SK-N-SH treated with all-trans-retinoic acid at 6 μM for 48 hours (cell line): ENCODE results near the gene CARD10.

Source experiments
- ATAC-seq: fragments of 200-7000 bp; cut with Tn5 transposase; 3 replicates; pipeline ENCODE4 v1.9.1; 2020; ENCODE audit warnings: mild to moderate bottlenecking, moderate library complexity
- ARNTL ChIP-seq: fragments of 450-650 bp; formaldehyde crosslinking; IDR thresholded peaks from 2 replicates; pipeline ENCODE4 v1.5.0; 2020; ENCODE audit warnings: low read depth, mild to moderate bottlenecking, moderate library complexity, borderline replicate concordance
- BACH2 ChIP-seq: fragments of 250-450 bp; sonication (Bioruptor Pico); IDR thresholded peaks from 2 replicates; pipeline ENCODE4 v1.9.0; 2021; ENCODE audit warnings: mild to moderate bottlenecking, borderline replicate concordance
- CREB5 ChIP-seq: fragments of 250-450 bp; sonication (Bioruptor Pico); IDR thresholded peaks from 2 replicates; pipeline ENCODE4 v1.5.1; 2020; ENCODE audit warnings: low read depth, mild to moderate bottlenecking, moderate library complexity
- CSDC2 ChIP-seq: fragments of 250-450 bp; sonication (Bioruptor Pico); IDR thresholded peaks from 2 replicates; pipeline ENCODE4 v1.5.0; 2020; ENCODE audit warnings: mild to moderate bottlenecking, moderate library complexity
- ESRRG ChIP-seq: fragments of 250-450 bp; sonication (Bioruptor Pico); IDR thresholded peaks from 2 replicates; pipeline ENCODE4 v1.6.1; 2021; ENCODE audit warnings: mild to moderate bottlenecking
- GLIS3 ChIP-seq: fragments of 250-450 bp; sonication (Bioruptor Pico); IDR thresholded peaks from 2 replicates; pipeline ENCODE4 v1.5.0; 2020; ENCODE audit warnings: mild to moderate bottlenecking, moderate library complexity
- ISL1 ChIP-seq: fragments of 250-450 bp; sonication (Bioruptor Pico); IDR thresholded peaks from 2 replicates; pipeline ENCODE4 v2.1.2; 2022; ENCODE audit warnings: mild to moderate bottlenecking, moderate library complexity
- OSR1 ChIP-seq: fragments of 250-450 bp; sonication (Bioruptor Pico); IDR thresholded peaks from 2 replicates; pipeline ENCODE4 v1.8.0; 2022; ENCODE audit warnings: moderate library complexity, mild to moderate bottlenecking, inconsistent platforms
- PPARA ChIP-seq: fragments of 250-450 bp; sonication (Bioruptor Pico); IDR thresholded peaks from 2 replicates; pipeline ENCODE4 v1.5.0; 2020; ENCODE audit warnings: mild to moderate bottlenecking, borderline replicate concordance
- RARB ChIP-seq: fragments of 250-450 bp; sonication (Bioruptor Pico); IDR thresholded peaks from 2 replicates; pipeline ENCODE4 v1.8.0; 2021; ENCODE audit warnings: mild to moderate bottlenecking, moderate library complexity
- SNAI2 ChIP-seq: fragments of 250-450 bp; sonication (Bioruptor Pico); IDR thresholded peaks from 2 replicates; pipeline ENCODE4 v1.5.0; 2020; ENCODE audit warnings: mild to moderate bottlenecking, moderate library complexity
- TCF4 ChIP-seq: fragments of 250-450 bp; sonication (Bioruptor Pico); IDR thresholded peaks from 2 replicates; pipeline ENCODE4 v1.8.0; 2021; ENCODE audit warnings: mild to moderate bottlenecking, moderate library complexity, borderline replicate concordance
- TOX ChIP-seq: fragments of 250-450 bp; sonication (Bioruptor Pico); IDR thresholded peaks from 2 replicates; pipeline ENCODE4 v1.8.0; 2021; ENCODE audit warnings: mild to moderate bottlenecking, moderate library complexity, borderline replicate concordance
- ZC3H10 ChIP-seq: fragments of 250-450 bp; sonication (Bioruptor Pico); IDR thresholded peaks from 2 replicates; pipeline ENCODE4 v1.5.1; 2021; ENCODE audit warnings: mild to moderate bottlenecking, moderate library complexity
- ZFP3 ChIP-seq: fragments of 250-450 bp; sonication (Bioruptor Pico); IDR thresholded peaks from 2 replicates; pipeline ENCODE4 v1.5.0; 2020; ENCODE audit warnings: mild to moderate bottlenecking, moderate library complexity
- ZFP30 ChIP-seq: fragments of 450-650 bp; formaldehyde crosslinking; IDR thresholded peaks from 2 replicates; pipeline ENCODE4 v1.5.0; 2022; ENCODE audit warnings: mild to moderate bottlenecking, moderate library complexity
- ZNF565 ChIP-seq: fragments of 450-650 bp; formaldehyde crosslinking; conservative IDR thresholded peaks from 2 replicates; pipeline ENCODE4 v1.5.0; 2020; ENCODE audit warnings: low read depth, mild to moderate bottlenecking, moderate library complexity
- ZNF70 ChIP-seq: fragments of 450-650 bp; formaldehyde crosslinking; IDR thresholded peaks from 2 replicates; pipeline ENCODE4 v1.5.0; 2020; ENCODE audit warnings: mild to moderate bottlenecking, moderate library complexity
- ZNF8 ChIP-seq: fragments of 450-650 bp; formaldehyde crosslinking; IDR thresholded peaks from 2 replicates; pipeline ENCODE4 v1.5.0; 2020; ENCODE audit warnings: mild to moderate bottlenecking, moderate library complexity
- TF ChIP-seq, protein P1 (sequence below): fragments of 250-450 bp; sonication (Bioruptor Pico); IDR thresholded peaks from 2 replicates; pipeline ENCODE4 v1.8.0; 2021; ENCODE audit warnings: low read depth, mild to moderate bottlenecking, moderate library complexity, borderline replicate concordance
- TF ChIP-seq, protein P2 (sequence below): fragments of 250-450 bp; sonication (Bioruptor Pico); IDR thresholded peaks from 2 replicates; pipeline ENCODE4 v1.5.1; 2021; ENCODE audit warnings: mild to moderate bottlenecking, moderate library complexity
- TF ChIP-seq, protein P3 (sequence below): fragments of 250-450 bp; sonication (Bioruptor Pico); IDR thresholded peaks from 2 replicates; pipeline ENCODE4 v1.8.0; 2020; ENCODE audit warnings: mild to moderate bottlenecking, moderate library complexity, borderline replicate concordance
- TF ChIP-seq, protein P4 (sequence below): fragments of 250-450 bp; sonication (Bioruptor Pico); IDR thresholded peaks from 2 replicates; pipeline ENCODE4 v1.5.0; 2020; ENCODE audit warnings: mild to moderate bottlenecking, moderate library complexity

The CARD10 gene

DNA sequence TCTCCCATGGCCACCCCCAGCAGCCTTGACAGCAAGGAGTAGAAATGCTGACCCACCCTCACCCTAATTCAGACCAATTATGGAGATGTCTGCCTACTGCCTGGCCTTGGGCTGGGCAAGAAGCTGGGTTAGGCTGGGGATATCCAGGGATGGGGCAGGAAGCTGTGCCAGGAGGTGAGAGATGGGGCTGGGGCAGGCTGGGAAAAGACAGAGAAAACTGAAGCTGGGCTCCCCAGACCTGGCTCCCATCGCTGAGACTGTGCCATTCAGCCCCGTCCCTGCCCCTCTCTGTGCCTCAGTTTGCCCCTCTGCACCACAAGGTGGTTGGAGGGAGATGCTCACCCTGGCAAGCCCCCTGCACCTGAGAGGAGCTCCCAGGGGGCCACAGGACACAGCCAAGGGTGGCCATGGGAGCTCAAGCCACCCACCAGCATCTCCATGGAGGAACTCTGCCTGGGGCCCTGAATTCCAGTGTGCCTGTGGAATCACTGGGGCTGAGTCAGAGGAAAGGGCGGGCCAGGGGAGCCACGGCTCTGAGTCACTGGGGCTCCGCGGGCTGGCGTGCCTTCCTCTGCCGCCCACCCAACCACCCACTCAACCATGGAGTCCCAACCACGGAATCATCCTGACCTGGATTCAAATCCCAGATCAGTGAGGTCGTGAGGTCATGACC is 6.0 kb upstream of the CARD10 start:
- ATAC-seq: peak; percentile 96
- no peak for TF ChIP-seq ESRRG (CRISPR knock-in tag)
- TF ChIP-seq ZNF565: no peak
- TF ChIP-seq ZC3H10 (CRISPR knock-in tag): no peak
- no peak for TF ChIP-seq ISL1 (CRISPR knock-in tag)
- TF ChIP-seq, protein P1, sequence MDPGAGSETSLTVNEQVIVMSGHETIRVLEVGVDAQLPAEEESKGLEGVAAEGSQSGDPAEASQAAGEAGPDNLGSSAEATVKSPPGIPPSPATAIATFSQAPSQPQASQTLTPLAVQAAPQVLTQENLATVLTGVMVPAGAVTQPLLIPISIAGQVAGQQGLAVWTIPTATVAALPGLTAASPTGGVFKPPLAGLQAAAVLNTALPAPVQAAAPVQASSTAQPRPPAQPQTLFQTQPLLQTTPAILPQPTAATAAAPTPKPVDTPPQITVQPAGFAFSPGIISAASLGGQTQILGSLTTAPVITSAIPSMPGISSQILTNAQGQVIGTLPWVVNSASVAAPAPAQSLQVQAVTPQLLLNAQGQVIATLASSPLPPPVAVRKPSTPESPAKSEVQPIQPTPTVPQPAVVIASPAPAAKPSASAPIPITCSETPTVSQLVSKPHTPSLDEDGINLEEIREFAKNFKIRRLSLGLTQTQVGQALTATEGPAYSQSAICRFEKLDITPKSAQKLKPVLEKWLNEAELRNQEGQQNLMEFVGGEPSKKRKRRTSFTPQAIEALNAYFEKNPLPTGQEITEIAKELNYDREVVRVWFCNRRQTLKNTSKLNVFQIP (CRISPR knock-in tag): no peak
- no peak for TF ChIP-seq ZNF8 (CRISPR knock-in tag)
- no peak for TF ChIP-seq ZNF70 (CRISPR knock-in tag)
- no peak for TF ChIP-seq ZFP3 (CRISPR knock-in tag)
- TF ChIP-seq ZFP30 (CRISPR knock-in tag): no peak
- TF ChIP-seq TOX (CRISPR knock-in tag): no peak
- no peak for TF ChIP-seq CREB5 (CRISPR knock-in tag)
- no peak for TF ChIP-seq CSDC2 (CRISPR knock-in tag)
- TF ChIP-seq PPARA: no peak
- TF ChIP-seq BACH2 (CRISPR knock-in tag): no peak
- no peak for TF ChIP-seq OSR1 (CRISPR knock-in tag)
- TF ChIP-seq, all 23 proteins: peak for 0

DNA sequence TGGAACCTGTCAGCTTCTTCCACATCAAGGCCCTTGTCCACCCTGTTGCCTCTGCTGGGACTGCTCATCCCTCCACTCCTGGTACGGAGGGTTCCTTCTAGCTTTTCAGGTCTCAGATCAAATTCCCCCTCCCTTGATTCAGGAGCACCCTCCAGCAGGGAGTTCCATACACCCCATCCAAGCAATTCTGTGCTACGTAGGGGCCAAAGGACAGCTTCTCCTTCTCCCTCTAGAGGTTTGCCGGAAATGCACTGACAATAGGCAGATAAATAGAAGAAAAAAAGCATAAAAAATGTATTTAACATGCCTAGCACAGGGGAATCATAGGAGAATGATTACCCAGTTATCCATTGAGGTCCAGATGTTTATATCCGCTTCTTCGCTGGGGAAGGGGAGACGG is 3.3 kb upstream of the CARD10 start:
- no peak for TF ChIP-seq ZNF565
- TF ChIP-seq ZFP3 (CRISPR knock-in tag): no peak
- TF ChIP-seq, protein P2, sequence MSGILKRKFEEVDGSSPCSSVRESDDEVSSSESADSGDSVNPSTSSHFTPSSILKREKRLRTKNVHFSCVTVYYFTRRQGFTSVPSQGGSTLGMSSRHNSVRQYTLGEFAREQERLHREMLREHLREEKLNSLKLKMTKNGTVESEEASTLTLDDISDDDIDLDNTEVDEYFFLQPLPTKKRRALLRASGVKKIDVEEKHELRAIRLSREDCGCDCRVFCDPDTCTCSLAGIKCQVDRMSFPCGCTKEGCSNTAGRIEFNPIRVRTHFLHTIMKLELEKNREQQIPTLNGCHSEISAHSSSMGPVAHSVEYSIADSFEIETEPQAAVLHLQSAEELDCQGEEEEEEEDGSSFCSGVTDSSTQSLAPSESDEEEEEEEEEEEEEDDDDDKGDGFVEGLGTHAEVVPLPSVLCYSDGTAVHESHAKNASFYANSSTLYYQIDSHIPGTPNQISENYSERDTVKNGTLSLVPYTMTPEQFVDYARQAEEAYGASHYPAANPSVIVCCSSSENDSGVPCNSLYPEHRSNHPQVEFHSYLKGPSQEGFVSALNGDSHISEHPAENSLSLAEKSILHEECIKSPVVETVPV (CRISPR knock-in tag): no peak
- TF ChIP-seq, protein P3, sequence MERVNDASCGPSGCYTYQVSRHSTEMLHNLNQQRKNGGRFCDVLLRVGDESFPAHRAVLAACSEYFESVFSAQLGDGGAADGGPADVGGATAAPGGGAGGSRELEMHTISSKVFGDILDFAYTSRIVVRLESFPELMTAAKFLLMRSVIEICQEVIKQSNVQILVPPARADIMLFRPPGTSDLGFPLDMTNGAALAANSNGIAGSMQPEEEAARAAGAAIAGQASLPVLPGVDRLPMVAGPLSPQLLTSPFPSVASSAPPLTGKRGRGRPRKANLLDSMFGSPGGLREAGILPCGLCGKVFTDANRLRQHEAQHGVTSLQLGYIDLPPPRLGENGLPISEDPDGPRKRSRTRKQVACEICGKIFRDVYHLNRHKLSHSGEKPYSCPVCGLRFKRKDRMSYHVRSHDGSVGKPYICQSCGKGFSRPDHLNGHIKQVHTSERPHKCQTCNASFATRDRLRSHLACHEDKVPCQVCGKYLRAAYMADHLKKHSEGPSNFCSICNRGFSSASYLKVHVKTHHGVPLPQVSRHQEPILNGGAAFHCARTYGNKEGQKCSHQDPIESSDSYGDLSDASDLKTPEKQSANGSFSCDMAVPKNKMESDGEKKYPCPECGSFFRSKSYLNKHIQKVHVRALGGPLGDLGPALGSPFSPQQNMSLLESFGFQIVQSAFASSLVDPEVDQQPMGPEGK (CRISPR knock-in tag): no peak
- no peak for TF ChIP-seq OSR1 (CRISPR knock-in tag)
- TF ChIP-seq ARNTL (CRISPR knock-in tag): no peak
- no peak for TF ChIP-seq GLIS3 (CRISPR knock-in tag)
- no peak for TF ChIP-seq PPARA
- no peak for TF ChIP-seq ZFP30 (CRISPR knock-in tag)
- TF ChIP-seq RARB (CRISPR knock-in tag): no peak
- TF ChIP-seq ZNF70 (CRISPR knock-in tag): no peak
- no peak for TF ChIP-seq ZC3H10 (CRISPR knock-in tag)
- TF ChIP-seq ISL1 (CRISPR knock-in tag): no peak
- no peak for TF ChIP-seq TOX (CRISPR knock-in tag)
- TF ChIP-seq ZNF8 (CRISPR knock-in tag): no peak
- TF ChIP-seq ESRRG (CRISPR knock-in tag): no peak
- TF ChIP-seq, protein P4, sequence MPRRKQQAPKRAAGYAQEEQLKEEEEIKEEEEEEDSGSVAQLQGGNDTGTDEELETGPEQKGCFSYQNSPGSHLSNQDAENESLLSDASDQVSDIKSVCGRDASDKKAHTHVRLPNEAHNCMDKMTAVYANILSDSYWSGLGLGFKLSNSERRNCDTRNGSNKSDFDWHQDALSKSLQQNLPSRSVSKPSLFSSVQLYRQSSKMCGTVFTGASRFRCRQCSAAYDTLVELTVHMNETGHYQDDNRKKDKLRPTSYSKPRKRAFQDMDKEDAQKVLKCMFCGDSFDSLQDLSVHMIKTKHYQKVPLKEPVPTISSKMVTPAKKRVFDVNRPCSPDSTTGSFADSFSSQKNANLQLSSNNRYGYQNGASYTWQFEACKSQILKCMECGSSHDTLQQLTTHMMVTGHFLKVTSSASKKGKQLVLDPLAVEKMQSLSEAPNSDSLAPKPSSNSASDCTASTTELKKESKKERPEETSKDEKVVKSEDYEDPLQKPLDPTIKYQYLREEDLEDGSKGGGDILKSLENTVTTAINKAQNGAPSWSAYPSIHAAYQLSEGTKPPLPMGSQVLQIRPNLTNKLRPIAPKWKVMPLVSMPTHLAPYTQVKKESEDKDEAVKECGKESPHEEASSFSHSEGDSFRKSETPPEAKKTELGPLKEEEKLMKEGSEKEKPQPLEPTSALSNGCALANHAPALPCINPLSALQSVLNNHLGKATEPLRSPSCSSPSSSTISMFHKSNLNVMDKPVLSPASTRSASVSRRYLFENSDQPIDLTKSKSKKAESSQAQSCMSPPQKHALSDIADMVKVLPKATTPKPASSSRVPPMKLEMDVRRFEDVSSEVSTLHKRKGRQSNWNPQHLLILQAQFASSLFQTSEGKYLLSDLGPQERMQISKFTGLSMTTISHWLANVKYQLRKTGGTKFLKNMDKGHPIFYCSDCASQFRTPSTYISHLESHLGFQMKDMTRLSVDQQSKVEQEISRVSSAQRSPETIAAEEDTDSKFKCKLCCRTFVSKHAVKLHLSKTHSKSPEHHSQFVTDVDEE: no peak
- no peak for TF ChIP-seq TCF4 (CRISPR knock-in tag)
- TF ChIP-seq SNAI2 (CRISPR knock-in tag): no peak
- no peak for ATAC-seq
